Neural progenitor cell (in vitro differentiated cells): ENCODE data around the gene ARHGAP8. TPM values are rescaled to one million over a fixed set of nuclear protein-coding genes. Genes with fewer than 3 reads are reported as not detected.

Source experiments
- DNase-seq: peaks from one replicate; pipeline ENCODE4 v3.0.0-alpha.2; 2016; ENCODE audit warnings: low spot score
- H2AFZ ChIP-seq: fragments of 200-600 bp; sonication (generic); replicated peaks from 2 replicates; pipeline ENCODE4 v1.6.1; 2016; ENCODE audit warnings: antibody characterized with exemption
- H3F3A ChIP-seq: fragments of 200-600 bp; sonication (generic); 2 replicates; pipeline ENCODE4 v1.6.1; 2016; ENCODE audit warnings: antibody characterized with exemption, low read depth
- H3K27ac ChIP-seq: fragments of 200-600 bp; sonication (generic); 2 replicates; pipeline ENCODE4 v1.5.1; 2016; ENCODE audit warnings: mild to moderate bottlenecking
- H3K27me3 ChIP-seq: fragments of 200-600 bp; sonication (generic); 2 replicates; pipeline ENCODE4 v1.6.1; 2016; ENCODE audit warnings: mild to moderate bottlenecking, moderate library complexity
- H3K36me3 ChIP-seq: fragments of 200-600 bp; sonication (generic); 2 replicates; pipeline ENCODE4 v1.5.1; 2016
- H3K4me1 ChIP-seq: fragments of 200-600 bp; sonication (generic); 2 replicates; pipeline ENCODE4 v1.6.1; 2016; ENCODE audit warnings: mixed run types
- H3K4me2 ChIP-seq: fragments of 200-600 bp; sonication (generic); 2 replicates; pipeline ENCODE4 v1.6.1; 2016
- H3K4me3 ChIP-seq: fragments of 200-600 bp; sonication (generic); 2 replicates; pipeline ENCODE4 v1.5.1; 2016
- H3K79me2 ChIP-seq: fragments of 200-600 bp; sonication (generic); 2 replicates; pipeline ENCODE4 v1.6.1; 2016; ENCODE audit warnings: low read depth
- H3K9ac ChIP-seq: fragments of 200-600 bp; sonication (generic); 2 replicates; pipeline ENCODE4 v1.6.1; 2016
- H3K9me3 ChIP-seq: fragments of 200-600 bp; sonication (generic); 2 replicates; pipeline ENCODE4 v1.5.1; 2016; ENCODE audit warnings: low read depth
- H4K20me1 ChIP-seq: fragments of 200-600 bp; sonication (generic); 2 replicates; pipeline ENCODE4 v1.6.1; 2016; ENCODE audit warnings: low read depth
- H3K27ac Mint-ChIP-seq: 3 replicates; pipeline ENCODE4 v1.8.0; 2021; ENCODE audit warnings: mixed read lengths
- H3K27me3 Mint-ChIP-seq: 2 replicates; pipeline ENCODE4 v1.8.0; 2022; ENCODE audit warnings: low read depth, mild to moderate bottlenecking, inconsistent platforms, moderate library complexity, mixed read lengths; ENCODE audit not compliant: insufficient read depth
- H3K36me3 Mint-ChIP-seq: 3 replicates; pipeline ENCODE4 v1.8.0; 2021; ENCODE audit warnings: mixed read lengths
- H3K4me1 Mint-ChIP-seq: 3 replicates; pipeline ENCODE4 v1.8.0; 2021; ENCODE audit warnings: mixed read lengths
- H3K4me3 Mint-ChIP-seq: 3 replicates; pipeline ENCODE4 v1.8.0; 2021; ENCODE audit warnings: mild to moderate bottlenecking, moderate library complexity, mixed read lengths
- H3K9me3 Mint-ChIP-seq: 3 replicates; pipeline ENCODE4 v1.8.0; 2020; ENCODE audit warnings: mixed read lengths
- CTCF ChIP-seq: fragments of 200-600 bp; sonication (generic); IDR thresholded peaks from 2 replicates; pipeline ENCODE4 v1.5.1; 2017; ENCODE audit warnings: antibody characterized with exemption, mild to moderate bottlenecking
- EZH2 ChIP-seq: fragments of 200-600 bp; sonication (generic); IDR thresholded peaks from 2 replicates; pipeline ENCODE4 v1.6.1; 2017; ENCODE audit warnings: antibody characterized with exemption, mild to moderate bottlenecking, moderate library complexity
- EZH2phosphoT487 ChIP-seq: fragments of 200-600 bp; sonication (generic); IDR thresholded peaks from 2 replicates; pipeline ENCODE4 v1.6.1; 2017; ENCODE audit warnings: antibody characterized with exemption
- total RNA-seq: library from RNA; depleted of rRNA; stranded (reverse); fragments of >200 nt; gene quantifications from 2 replicates; pipeline ENCODE4 v1.2.3, GENCODE V29; 2015; ENCODE audit warnings: low replicate concordance

Gene ARHGAP8
- total RNA-seq, 1 donor from 2014 or later, result 3.0 TPM

- Histone ChIP-seq H4K20me1 (no peaks in the 10 kb centered on the region), H3F3A (no peaks in the 10 kb centered on the region), H3K9me3 (no peaks in the 10 kb centered on the region), H3K79me2 (no peaks in the 10 kb centered on the region), H3K27ac (no peak overlapping the region), H3K27me3 (no peaks in the 10 kb centered on the region), H3K36me3 (no peaks in the 10 kb centered on the region), H2AFZ (no peak overlapping the region), H3K9ac (no peak overlapping the region), H3K4me1 (peaks cover 3% of the 10 kb centered on the region), H3K4me3 (no peak overlapping the region), H3K4me2 (no peak overlapping the region)
- Mint-ChIP-seq H3K9me3 (no peaks in the 10 kb centered on the region), H3K27me3 (peaks cover 4% of the 10 kb centered on the region), H3K4me3 (no peak overlapping the region), H3K27ac (no peak overlapping the region), H3K4me1 (peaks cover 2% of the 10 kb centered on the region), H3K36me3 (peaks cover 9% of the 10 kb centered on the region)
- no peak for DNase-seq
- no peak for TF ChIP-seq EZH2
- TF ChIP-seq CTCF, result no peak
Observed at GRCh38 chr22:44859641-44860040, 107.3 kb downstream of the ARHGAP8 start.

- H3K27me3 Mint-ChIP-seq, result peaks cover 4% of the 10 kb centered on the region
- Histone ChIP-seq H4K20me1 (no peaks in the 10 kb centered on the region), H3K36me3 (no peaks in the 10 kb centered on the region), H3K4me2 (no peak overlapping the region), H3K9ac (no peak overlapping the region), H3K27me3 (no peaks in the 10 kb centered on the region), H3K9me3 (no peaks in the 10 kb centered on the region), H3F3A (no peaks in the 10 kb centered on the region), H3K27ac (no peak overlapping the region), H3K4me3 (no peak overlapping the region), H2AFZ (no peak overlapping the region), H3K79me2 (no peaks in the 10 kb centered on the region), H3K4me1 (peaks cover 3% of the 10 kb centered on the region)
- peak overlapping the region; percentile 79 for H3K27ac Mint-ChIP-seq
- no peaks in the 10 kb centered on the region for H3K9me3 Mint-ChIP-seq
- H3K4me1 Mint-ChIP-seq, result peaks cover 2% of the 10 kb centered on the region
- no peak for TF ChIP-seq EZH2
- no peak for TF ChIP-seq CTCF
- TF ChIP-seq EZH2phosphoT487, result no peak
- peak overlapping the region; percentile 50 for H3K4me3 Mint-ChIP-seq
- peaks cover 9% of the 10 kb centered on the region for H3K36me3 Mint-ChIP-seq
- DNase-seq, result no peak
Observed at GRCh38 chr22:44860311-44860710, 107.9 kb downstream of the ARHGAP8 start.

DNA sequence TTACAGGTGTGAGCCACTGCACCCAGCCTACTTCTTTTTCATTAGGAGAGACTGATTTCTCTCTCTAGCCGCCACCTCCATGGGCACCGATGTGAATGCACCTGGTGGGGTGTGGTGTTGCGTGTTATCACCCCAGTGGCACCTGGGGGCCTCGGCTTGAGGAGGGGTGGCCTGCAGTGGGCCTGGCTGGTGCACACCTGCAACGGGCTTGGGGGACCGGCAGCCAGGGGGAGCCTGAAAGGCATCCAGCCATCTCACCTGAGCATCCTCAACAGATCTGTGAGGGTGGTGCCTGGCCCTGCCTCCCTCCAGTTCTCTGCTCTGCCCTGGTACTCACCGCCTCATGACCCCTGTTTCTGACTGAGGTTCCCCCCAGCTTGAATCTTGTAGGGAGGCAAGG lies 108.9 kb downstream of the ARHGAP8 start:
- Histone ChIP-seq H3K9ac (no peak overlapping the region), H3K4me2 (no peak overlapping the region), H3K4me1 (peaks cover 3% of the 10 kb centered on the region), H4K20me1 (no peaks in the 10 kb centered on the region), H3K36me3 (no peaks in the 10 kb centered on the region), H3K79me2 (no peaks in the 10 kb centered on the region), H3K9me3 (no peaks in the 10 kb centered on the region), H3K27ac (no peak overlapping the region), H2AFZ (no peak overlapping the region), H3K27me3 (no peaks in the 10 kb centered on the region), H3F3A (no peaks in the 10 kb centered on the region), H3K4me3 (no peak overlapping the region)
- H3K27me3 Mint-ChIP-seq, result peaks cover 4% of the 10 kb centered on the region
- peaks cover 10% of the 10 kb centered on the region for H3K36me3 Mint-ChIP-seq
- DNase-seq, result no peak
- H3K9me3 Mint-ChIP-seq, result no peaks in the 10 kb centered on the region
- H3K27ac Mint-ChIP-seq, result no peak overlapping the region
- H3K4me1 Mint-ChIP-seq, result peaks cover 2% of the 10 kb centered on the region
- TF ChIP-seq EZH2, result no peak
- TF ChIP-seq CTCF, result no peak
- TF ChIP-seq EZH2phosphoT487, result no peak
- no peak overlapping the region for H3K4me3 Mint-ChIP-seq

DNA sequence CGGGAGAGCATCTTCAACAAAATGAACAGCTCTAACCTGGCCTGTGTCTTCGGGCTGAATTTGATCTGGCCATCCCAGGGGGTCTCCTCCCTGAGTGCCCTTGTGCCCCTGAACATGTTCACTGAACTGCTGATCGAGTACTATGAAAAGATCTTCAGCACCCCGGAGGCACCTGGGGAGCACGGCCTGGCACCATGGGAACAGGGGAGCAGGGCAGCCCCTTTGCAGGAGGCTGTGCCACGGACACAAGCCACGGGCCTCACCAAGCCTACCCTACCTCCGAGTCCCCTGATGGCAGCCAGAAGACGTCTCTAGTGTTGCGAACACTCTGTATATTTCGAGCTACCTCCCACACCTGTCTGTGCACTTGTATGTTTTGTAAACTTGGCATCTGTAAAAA lies 109.9 kb downstream of the ARHGAP8 start:
- peak overlapping the region; percentile 46 for H3K4me3 Mint-ChIP-seq
- H3K79me2 ChIP-seq, result no peaks in the 10 kb centered on the region
- peaks cover 2% of the 10 kb centered on the region for H3K4me1 Mint-ChIP-seq
- DNase-seq, result no peak
- peaks cover 3% of the 10 kb centered on the region for H3K4me1 ChIP-seq
- H3K4me2 ChIP-seq, result no peak overlapping the region
- no peak overlapping the region for H3K9ac ChIP-seq
- no peak overlapping the region for H2AFZ ChIP-seq
- H3K9me3 ChIP-seq, result no peaks in the 10 kb centered on the region
- H3K36me3 Mint-ChIP-seq, result peaks cover 12% of the 10 kb centered on the region
- no peak for TF ChIP-seq CTCF
- no peak for TF ChIP-seq EZH2phosphoT487
- TF ChIP-seq EZH2, result no peak
- no peaks in the 10 kb centered on the region for H3K27me3 ChIP-seq
- H3K27ac ChIP-seq, result no peak overlapping the region
- peaks cover 4% of the 10 kb centered on the region for H3K27me3 Mint-ChIP-seq
- H3K9me3 Mint-ChIP-seq, result no peaks in the 10 kb centered on the region
- H3F3A ChIP-seq, result no peaks in the 10 kb centered on the region
- H3K27ac Mint-ChIP-seq, result no peak overlapping the region
- no peak overlapping the region for H3K4me3 ChIP-seq
- no peaks in the 10 kb centered on the region for H4K20me1 ChIP-seq
- H3K36me3 ChIP-seq, result no peaks in the 10 kb centered on the region
